GM18951 (cell line): ENCODE measurements around the gene DIDO1.

Experiments used
- POLR2A ChIP-seq: IDR thresholded peaks from 4 replicates; pipeline ENCODE4 v1.6.1; 2011; ENCODE audit warnings: mild to moderate bottlenecking; ENCODE audit not compliant: insufficient read length, insufficient read depth; ENCODE audit errors: extremely low read depth
- in situ Hi-C: fragments of 300-500 bp; cut with MboI; formaldehyde crosslinking; loops from one replicate; pipeline ENCODE4 v1.12.0; 2022; ENCODE audit warnings: low sequenced_read_pairs, mixed read lengths, inconsistent platforms; ENCODE audit not compliant: unreplicated experiment

Gene DIDO1

GRCh38 chr20:62830251-62830650, 96.1 kb downstream of the DIDO1 start:
- no peak for TF ChIP-seq POLR2A
- in situ Hi-C loops = no loop called here

DNA sequence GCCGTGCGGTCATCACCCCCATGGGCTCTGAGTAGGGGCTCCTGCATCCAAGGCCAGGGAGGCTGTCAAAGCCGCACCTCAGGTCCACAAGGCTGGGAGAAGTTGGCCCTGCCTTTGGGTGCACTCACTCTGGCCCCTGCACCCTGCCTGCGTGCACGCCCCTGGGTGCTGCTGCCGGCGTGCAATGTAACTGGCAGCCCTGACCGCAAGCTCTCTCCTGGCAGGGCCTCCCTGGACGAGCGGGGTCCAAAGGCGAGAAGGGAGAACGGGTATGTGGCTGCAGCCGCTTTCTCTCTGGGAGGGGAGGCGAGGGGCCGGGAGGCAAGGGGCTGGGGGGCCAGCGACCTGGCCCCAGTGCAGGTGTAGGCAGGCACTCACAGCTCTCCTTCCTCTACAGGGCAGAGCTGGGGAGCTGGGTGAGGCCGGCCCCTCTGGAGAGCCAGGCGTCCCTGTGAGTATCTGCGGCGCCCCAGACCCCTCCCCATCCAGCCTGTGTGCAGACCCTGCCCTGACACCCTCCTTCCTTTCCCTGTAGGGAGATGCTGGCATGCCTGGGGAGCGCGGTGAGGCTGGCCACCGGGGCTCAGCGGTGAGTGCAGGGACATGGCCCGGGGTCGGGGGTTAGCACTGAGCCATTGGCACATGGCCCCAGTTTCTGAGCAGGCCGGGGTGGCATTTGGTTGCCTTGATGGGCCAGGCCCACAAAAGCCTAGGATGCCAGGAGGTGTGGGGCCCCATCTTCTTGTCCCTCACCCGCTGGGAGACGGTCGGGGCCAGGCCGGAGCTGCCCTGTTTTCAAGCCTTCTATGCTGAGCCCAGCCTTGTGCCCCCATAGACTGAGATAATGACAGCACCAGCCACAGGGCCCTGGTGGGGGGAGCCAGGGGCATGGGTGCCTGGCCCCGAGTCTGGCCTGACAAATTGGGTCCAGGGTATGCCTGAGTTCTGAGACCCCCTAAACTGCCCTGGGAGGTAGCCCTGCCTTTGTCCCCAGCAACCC, 96.8 kb downstream of the DIDO1 start:
- TF ChIP-seq POLR2A = no peak
- in situ Hi-C loops = no loop called here

- in situ Hi-C loops = no loop called here
- no peak for TF ChIP-seq POLR2A
Measured at GRCh38 chr20:62828511-62829230, 97.6 kb downstream of the DIDO1 start.

- TF ChIP-seq POLR2A = no peak
- in situ Hi-C loops = no loop called here
Measured at GRCh38 chr20:62828051-62828450, 98.3 kb downstream of the DIDO1 start.
